Measurements from ENCODE around the gene RCSD1. TPM values are rescaled to one million over a fixed set of nuclear protein-coding genes. Genes with fewer than 3 reads are reported as not detected.

RCSD1 gene
- total RNA-seq, 1 donor from 2014 or later, result 0.98 TPM

- H3K27ac ChIP-seq (ENCODE audit: low read depth, low read length), result no peak overlapping the region
- Mint-ChIP-seq H3K36me3 (ENCODE audit: low read depth, unreplicated experiment) (no peaks in the 10 kb centered on the region), H3K27me3 (ENCODE audit: low read depth, unreplicated experiment) (peaks cover 33% of the 10 kb centered on the region), H3K4me1 (ENCODE audit: low read depth, unreplicated experiment) (peaks cover 7% of the 10 kb centered on the region), H3K27ac (ENCODE audit: unreplicated experiment) (no peak overlapping the region), H3K9me3 (ENCODE audit: unreplicated experiment) (no peaks in the 10 kb centered on the region), H3K4me3 (ENCODE audit: unreplicated experiment) (no peak overlapping the region)
- H3K9me3 ChIP-seq (ENCODE audit: insufficient read depth, low read depth, low read length), result no peaks in the 10 kb centered on the region
- H3K4me3 ChIP-seq (ENCODE audit: insufficient read depth, low read depth, low read length), result no peak overlapping the region
- no peak overlapping the region for H3K9ac ChIP-seq (ENCODE audit: low read length)
- peaks cover 8% of the 10 kb centered on the region for H3K4me1 ChIP-seq (ENCODE audit: insufficient read depth, low read length)
- H3K36me3 ChIP-seq (ENCODE audit: insufficient read depth, low read length), result no peaks in the 10 kb centered on the region
- peaks cover 7% of the 10 kb centered on the region for H3K27me3 ChIP-seq (ENCODE audit: insufficient read depth, low read length)
- H4K20me1 ChIP-seq (ENCODE audit: insufficient read depth, low read length), result no peaks in the 10 kb centered on the region
- FAIRE-seq (no peak), DNase-seq (ENCODE audit: low read depth) (no peak)
- H3K79me2 ChIP-seq (ENCODE audit: insufficient read depth, low read length), result no peaks in the 10 kb centered on the region
- H2AFZ ChIP-seq (ENCODE audit: low read depth, low read length), result no peak overlapping the region
- H3K4me2 ChIP-seq (ENCODE audit: low read length), result no peak overlapping the region
- no peak for TF ChIP-seq EZH2 (IDR thresholded peaks at IDR 0.05; ENCODE audit: insufficient read depth, low read length)
- TF ChIP-seq, protein P1, sequence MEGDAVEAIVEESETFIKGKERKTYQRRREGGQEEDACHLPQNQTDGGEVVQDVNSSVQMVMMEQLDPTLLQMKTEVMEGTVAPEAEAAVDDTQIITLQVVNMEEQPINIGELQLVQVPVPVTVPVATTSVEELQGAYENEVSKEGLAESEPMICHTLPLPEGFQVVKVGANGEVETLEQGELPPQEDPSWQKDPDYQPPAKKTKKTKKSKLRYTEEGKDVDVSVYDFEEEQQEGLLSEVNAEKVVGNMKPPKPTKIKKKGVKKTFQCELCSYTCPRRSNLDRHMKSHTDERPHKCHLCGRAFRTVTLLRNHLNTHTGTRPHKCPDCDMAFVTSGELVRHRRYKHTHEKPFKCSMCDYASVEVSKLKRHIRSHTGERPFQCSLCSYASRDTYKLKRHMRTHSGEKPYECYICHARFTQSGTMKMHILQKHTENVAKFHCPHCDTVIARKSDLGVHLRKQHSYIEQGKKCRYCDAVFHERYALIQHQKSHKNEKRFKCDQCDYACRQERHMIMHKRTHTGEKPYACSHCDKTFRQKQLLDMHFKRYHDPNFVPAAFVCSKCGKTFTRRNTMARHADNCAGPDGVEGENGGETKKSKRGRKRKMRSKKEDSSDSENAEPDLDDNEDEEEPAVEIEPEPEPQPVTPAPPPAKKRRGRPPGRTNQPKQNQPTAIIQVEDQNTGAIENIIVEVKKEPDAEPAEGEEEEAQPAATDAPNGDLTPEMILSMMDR (IDR thresholded peaks at IDR 0.05; ENCODE audit: insufficient read depth, low read depth, low read length), result no peak
Observed at GRCh38 chr1:167693425-167694045, 63.5 kb downstream of the RCSD1 start.

DNA sequence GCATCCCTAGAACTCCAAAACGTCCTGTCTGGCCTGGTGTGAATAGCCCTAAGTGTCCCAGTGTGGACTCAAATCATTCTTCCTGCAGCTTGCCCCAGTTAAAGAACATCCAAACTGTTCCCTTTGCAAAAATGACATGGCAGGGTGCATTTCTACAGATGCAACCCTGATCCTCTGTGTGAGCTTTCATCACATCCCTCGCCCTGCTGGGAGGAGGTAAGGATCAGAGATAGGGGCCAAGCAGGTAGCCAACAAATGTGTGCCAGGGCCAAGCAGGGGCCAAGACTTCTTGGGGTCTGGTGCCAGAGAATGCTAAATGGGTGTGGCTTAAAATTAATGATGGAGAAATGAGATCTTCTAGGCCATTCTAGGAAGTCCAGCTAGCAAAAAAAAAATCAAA lies 64.7 kb downstream of the RCSD1 start:
- peaks cover 9% of the 10 kb centered on the region for H3K27me3 ChIP-seq (ENCODE audit: insufficient read depth, low read length)
- no peaks in the 10 kb centered on the region for H3K9me3 ChIP-seq (ENCODE audit: insufficient read depth, low read depth, low read length)
- TF ChIP-seq, protein P1 (IDR thresholded peaks at IDR 0.05; ENCODE audit: insufficient read depth, low read depth, low read length), result no peak
- TF ChIP-seq EZH2 (IDR thresholded peaks at IDR 0.05; ENCODE audit: insufficient read depth, low read length), result no peak
- no peak overlapping the region for H3K4me3 ChIP-seq (ENCODE audit: insufficient read depth, low read depth, low read length)
- Mint-ChIP-seq H3K27me3 (ENCODE audit: low read depth, unreplicated experiment) (peaks cover 39% of the 10 kb centered on the region), H3K4me3 (ENCODE audit: unreplicated experiment) (no peak overlapping the region), H3K27ac (ENCODE audit: unreplicated experiment) (no peak overlapping the region), H3K4me1 (ENCODE audit: low read depth, unreplicated experiment) (peaks cover 4% of the 10 kb centered on the region), H3K9me3 (ENCODE audit: unreplicated experiment) (no peaks in the 10 kb centered on the region), H3K36me3 (ENCODE audit: low read depth, unreplicated experiment) (no peaks in the 10 kb centered on the region)
- no peaks in the 10 kb centered on the region for H4K20me1 ChIP-seq (ENCODE audit: insufficient read depth, low read length)
- H2AFZ ChIP-seq (ENCODE audit: low read depth, low read length), result no peak overlapping the region
- DNase-seq (ENCODE audit: low read depth) (no peak), FAIRE-seq (no peak)
- H3K4me2 ChIP-seq (ENCODE audit: low read length), result no peak overlapping the region
- H3K4me1 ChIP-seq (ENCODE audit: insufficient read depth, low read length), result peaks cover 4% of the 10 kb centered on the region
- no peak overlapping the region for H3K27ac ChIP-seq (ENCODE audit: low read depth, low read length)
- no peak overlapping the region for H3K9ac ChIP-seq (ENCODE audit: low read length)
- H3K36me3 ChIP-seq (ENCODE audit: insufficient read depth, low read length), result no peaks in the 10 kb centered on the region
- H3K79me2 ChIP-seq (ENCODE audit: insufficient read depth, low read length), result no peaks in the 10 kb centered on the region

DNA sequence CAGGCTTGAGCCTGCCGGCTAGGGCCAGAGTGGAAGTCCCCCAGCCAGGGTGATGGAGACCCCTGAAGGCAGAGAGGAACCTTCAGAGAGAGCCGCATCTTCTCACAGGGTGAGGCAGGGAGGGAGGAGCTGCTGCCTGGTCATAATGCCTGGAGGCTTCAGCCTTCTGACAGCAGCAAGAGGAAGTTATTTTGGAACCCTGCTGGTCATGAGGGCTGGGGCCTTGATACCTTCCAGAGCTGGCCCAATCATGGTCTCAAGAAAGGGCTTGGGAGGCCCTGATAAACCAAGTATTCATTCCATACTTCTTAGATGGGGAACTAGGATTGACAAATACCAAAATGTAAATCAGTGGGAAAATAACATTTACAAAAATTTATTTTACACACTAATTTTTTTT lies 65.1 kb downstream of the RCSD1 start:
- Mint-ChIP-seq H3K4me3 (ENCODE audit: unreplicated experiment) (no peak overlapping the region), H3K27ac (ENCODE audit: unreplicated experiment) (no peak overlapping the region), H3K27me3 (ENCODE audit: low read depth, unreplicated experiment) (peaks cover 39% of the 10 kb centered on the region), H3K4me1 (ENCODE audit: low read depth, unreplicated experiment) (peaks cover under 1% of the 10 kb centered on the region), H3K36me3 (ENCODE audit: low read depth, unreplicated experiment) (no peaks in the 10 kb centered on the region), H3K9me3 (ENCODE audit: unreplicated experiment) (no peaks in the 10 kb centered on the region)
- no peak overlapping the region for H3K27ac ChIP-seq (ENCODE audit: low read depth, low read length)
- no peak overlapping the region for H3K4me3 ChIP-seq (ENCODE audit: insufficient read depth, low read depth, low read length)
- TF ChIP-seq, protein P1 (IDR thresholded peaks at IDR 0.05; ENCODE audit: insufficient read depth, low read depth, low read length), result no peak
- TF ChIP-seq EZH2 (IDR thresholded peaks at IDR 0.05; ENCODE audit: insufficient read depth, low read length), result no peak
- no peak overlapping the region for H2AFZ ChIP-seq (ENCODE audit: low read depth, low read length)
- FAIRE-seq (no peak), DNase-seq (ENCODE audit: low read depth) (no peak)
- H4K20me1 ChIP-seq (ENCODE audit: insufficient read depth, low read length), result no peaks in the 10 kb centered on the region
- no peak overlapping the region for H3K4me2 ChIP-seq (ENCODE audit: low read length)
- H3K4me1 ChIP-seq (ENCODE audit: insufficient read depth, low read length), result no peaks in the 10 kb centered on the region
- no peak overlapping the region for H3K9ac ChIP-seq (ENCODE audit: low read length)
- no peaks in the 10 kb centered on the region for H3K9me3 ChIP-seq (ENCODE audit: insufficient read depth, low read depth, low read length)
- peaks cover 10% of the 10 kb centered on the region for H3K27me3 ChIP-seq (ENCODE audit: insufficient read depth, low read length)
- H3K36me3 ChIP-seq (ENCODE audit: insufficient read depth, low read length), result no peaks in the 10 kb centered on the region
- H3K79me2 ChIP-seq (ENCODE audit: insufficient read depth, low read length), result no peaks in the 10 kb centered on the region

Data from astrocyte (in vitro differentiated cells and primary cell).